GM23248 (cell line): ENCODE measurements around the gene PCBP3. TPM values are rescaled to one million over a fixed set of nuclear protein-coding genes. Genes with fewer than 3 reads are reported as not detected.
"Not testable (repeated sequence)": the region's sequence is repeated elsewhere in the genome, so short reads cannot be mapped to it uniquely, and the experiment has no call there.

ENCODE experiments used
- DNase-seq: peaks from one replicate; pipeline ENCODE4 v3.0.0-alpha.2; 2015
- H2AFZ ChIP-seq: fragments of 200-600 bp; sonication (generic); 2 replicates; pipeline ENCODE4 v1.6.1; 2016; ENCODE audit warnings: antibody characterized with exemption
- H3F3A ChIP-seq: fragments of 200-600 bp; sonication (generic); 2 replicates; pipeline ENCODE4 v1.6.1; 2016; ENCODE audit warnings: mild to moderate bottlenecking, antibody characterized with exemption, mixed run types; ENCODE audit not compliant: insufficient read depth
- H3K27ac ChIP-seq: fragments of 200-600 bp; sonication (generic); 2 replicates; pipeline ENCODE4 v1.5.1; 2016; ENCODE audit warnings: mild to moderate bottlenecking
- H3K27me3 ChIP-seq: fragments of 200-600 bp; sonication (generic); replicated peaks from 2 replicates; pipeline ENCODE4 v1.6.1; 2016; ENCODE audit warnings: mild to moderate bottlenecking; ENCODE audit not compliant: insufficient read depth
- H3K36me3 ChIP-seq: fragments of 200-600 bp; sonication (generic); 2 replicates; pipeline ENCODE4 v1.6.1; 2016; ENCODE audit warnings: low read depth, mild to moderate bottlenecking
- H3K4me1 ChIP-seq: fragments of 200-600 bp; sonication (generic); 2 replicates; pipeline ENCODE4 v1.6.1; 2016; ENCODE audit warnings: mild to moderate bottlenecking; ENCODE audit not compliant: insufficient read depth
- H3K4me2 ChIP-seq: fragments of 200-600 bp; sonication (generic); one replicate; pipeline ENCODE4 v1.6.1; 2016; ENCODE audit warnings: mild to moderate bottlenecking; ENCODE audit not compliant: unreplicated experiment
- H3K4me3 ChIP-seq: fragments of 200-600 bp; sonication (generic); 2 replicates; pipeline ENCODE4 v1.5.1; 2016; ENCODE audit warnings: mild to moderate bottlenecking
- H3K79me2 ChIP-seq: fragments of 200-600 bp; sonication (generic); 2 replicates; pipeline ENCODE4 v1.6.1; 2016; ENCODE audit warnings: mild to moderate bottlenecking; ENCODE audit not compliant: insufficient read depth
- H3K9ac ChIP-seq: fragments of 200-600 bp; sonication (generic); 2 replicates; pipeline ENCODE4 v1.6.1; 2016; ENCODE audit warnings: mild to moderate bottlenecking
- H3K9me2 ChIP-seq: fragments of 200-600 bp; sonication (generic); 2 replicates; pipeline ENCODE4 v1.6.1; 2016; ENCODE audit warnings: mixed run types, mild to moderate bottlenecking, moderate library complexity; ENCODE audit not compliant: insufficient read depth
- H3K9me3 ChIP-seq: fragments of 200-600 bp; sonication (generic); one replicate; pipeline ENCODE4 v1.6.1; 2017; ENCODE audit warnings: low read depth
- H4K20me1 ChIP-seq: fragments of 200-600 bp; sonication (generic); 2 replicates; pipeline ENCODE4 v1.6.0; 2016; ENCODE audit not compliant: insufficient read depth
- EZH2 ChIP-seq: fragments of 200-600 bp; sonication (generic); IDR thresholded peaks from 2 replicates; pipeline ENCODE4 v1.6.1; 2018; ENCODE audit warnings: antibody characterized with exemption, mild to moderate bottlenecking; ENCODE audit not compliant: insufficient read depth, poor library complexity, severe bottlenecking
- EZH2phosphoT487 ChIP-seq: fragments of 200-600 bp; sonication (generic); IDR thresholded peaks from 2 replicates; pipeline ENCODE4 v1.6.1; 2018; ENCODE audit warnings: antibody characterized with exemption, moderate library complexity, mild to moderate bottlenecking, low read depth; ENCODE audit not compliant: insufficient read depth
- WGBS, 2 experiments: methylation state at CpG; one replicate each; pipeline ENCODE4 v1.1.6; 2015 to 2017; ENCODE audit warnings: low lambda C conversion rate in 2 of 2, low coverage in 1 of 2; ENCODE audit errors: missing lambda C conversion rate in 2 of 2; 5-methylcytosine and 5-hydroxymethylcytosine counted together
- in situ Hi-C: fragments of 300-500 bp; cut with MboI; formaldehyde crosslinking; loops from 2 replicates; pipeline ENCODE4 v1.15.0; 2020
- polyA plus RNA-seq: library from polyadenylated mRNA; unstranded; fragments of >200 nt; fragmentation: Nextera tagmentation; extraction: Ambion mirVana; gene quantifications from 2 replicates; pipeline ENCODE4 v1.2.1, GENCODE V29; 2016
- total RNA-seq: library from RNA; depleted of rRNA; stranded (reverse); fragments of >200 nt; shearing (Covaris generic); gene quantifications from 2 replicates; pipeline ENCODE4 v1.2.3, GENCODE V29; 2014

PCBP3 gene
- total and polyA plus RNA-seq, 2 experiments from 2014 or later = 0.32 to 1.3 TPM

GRCh38 chr21:45893740-45894449, 250.4 kb downstream of the PCBP3 start:
- H3K36me3 ChIP-seq = no peaks in the 10 kb centered on the region
- H3K27me3 ChIP-seq = peaks cover 19% of the 10 kb centered on the region; the same call in 1 of the 2 replicates
- H3F3A ChIP-seq = no peaks in the 10 kb centered on the region
- H3K79me2 ChIP-seq = no peaks in the 10 kb centered on the region
- H2AFZ ChIP-seq = no peak overlapping the region
- peaks cover 8% of the 10 kb centered on the region for H3K4me1 ChIP-seq
- WGBS, 2 experiments = 40% methylated on average over 16 of the region's 16 CpGs
- TF ChIP-seq EZH2 (no peak), EZH2phosphoT487 (no peak)
- no peaks in the 10 kb centered on the region for H3K9me3 ChIP-seq
- H3K9ac ChIP-seq = no peak overlapping the region
- H3K27ac ChIP-seq = no peak overlapping the region
- in situ Hi-C loops = no loop called here
- H3K4me3 ChIP-seq = no peak overlapping the region
- DNase-seq = no peak
- peak overlapping the region; percentile 19 for H3K4me2 ChIP-seq
- H4K20me1 ChIP-seq = no peaks in the 10 kb centered on the region
- no peaks in the 10 kb centered on the region for H3K9me2 ChIP-seq

GRCh38 chr21:45894450-45894825, 250.9 kb downstream of the PCBP3 start:
- no peaks in the 10 kb centered on the region for H3F3A ChIP-seq
- H3K36me3 ChIP-seq = no peaks in the 10 kb centered on the region
- H3K27me3 ChIP-seq = peaks cover 19% of the 10 kb centered on the region; the same call in 1 of the 2 replicates
- no peaks in the 10 kb centered on the region for H3K9me3 ChIP-seq
- 6 to 7% methylated on average over 9 of the region's 9 CpGs for WGBS, 2 experiments
- H3K4me1 ChIP-seq = peaks cover 8% of the 10 kb centered on the region
- H3K79me2 ChIP-seq = no peaks in the 10 kb centered on the region
- peak; percentile 92 for DNase-seq
- no peak overlapping the region for H2AFZ ChIP-seq
- in situ Hi-C loops = no loop called here
- H3K9me2 ChIP-seq = no peaks in the 10 kb centered on the region
- no peak overlapping the region for H3K27ac ChIP-seq
- H3K9ac ChIP-seq = no peak overlapping the region
- peak overlapping the region; percentile 19 for H3K4me2 ChIP-seq
- TF ChIP-seq EZH2 (no peak), EZH2phosphoT487 (no peak)
- no peak overlapping the region for H3K4me3 ChIP-seq
- H4K20me1 ChIP-seq = no peaks in the 10 kb centered on the region

- in situ Hi-C loops = no loop called here
- Histone ChIP-seq H3K9me2 (no peaks in the 10 kb centered on the region), H2AFZ (no peak overlapping the region), H3K4me3 (no peak overlapping the region), H3K36me3 (no peaks in the 10 kb centered on the region), H3K27me3 (peaks cover 13% of the 10 kb centered on the region; the same call in 1 of the 2 replicates), H4K20me1 (no peaks in the 10 kb centered on the region), H3K4me2 (peak overlapping the region; percentile 19), H3K27ac (no peak overlapping the region), H3K9me3 (no peaks in the 10 kb centered on the region), H3F3A (no peaks in the 10 kb centered on the region), H3K4me1 (peaks cover 8% of the 10 kb centered on the region), H3K79me2 (no peaks in the 10 kb centered on the region), H3K9ac (no peak overlapping the region)
- 63% methylated on average over 21 to 22 of the region's 22 CpGs for WGBS, 2 experiments
- TF ChIP-seq EZH2phosphoT487 = no peak
- no peak for TF ChIP-seq EZH2
- DNase-seq = no peak
Observed at GRCh38 chr21:45894906-45895777, 251.6 kb downstream of the PCBP3 start.

- Histone ChIP-seq H3F3A (no peaks in the 10 kb centered on the region), H3K4me1 (peaks cover 8% of the 10 kb centered on the region), H3K4me2 (no peak overlapping the region), H3K9me2 (no peaks in the 10 kb centered on the region), H3K4me3 (no peak overlapping the region), H3K27ac (no peak overlapping the region), H3K9ac (no peak overlapping the region), H2AFZ (no peak overlapping the region), H3K9me3 (no peaks in the 10 kb centered on the region), H3K36me3 (no peaks in the 10 kb centered on the region), H4K20me1 (no peaks in the 10 kb centered on the region), H3K79me2 (no peaks in the 10 kb centered on the region), H3K27me3 (peaks cover 5% of the 10 kb centered on the region; the same call in 1 of the 2 replicates)
- no peak for DNase-seq
- 79 to 80% methylated on average over 11 to 17 of the region's 17 CpGs for WGBS, 2 experiments
- in situ Hi-C loops = no loop called here
- no peak for TF ChIP-seq EZH2
- no peak for TF ChIP-seq EZH2phosphoT487
Observed at GRCh38 chr21:45895778-45896370, 252.3 kb downstream of the PCBP3 start.

- 86 to 88% methylated on average over 14 to 18 of the region's 18 CpGs for WGBS, 2 experiments
- H3K27me3 ChIP-seq, H3K36me3 ChIP-seq, H3K79me2 ChIP-seq, H3K9me3 ChIP-seq, H3F3A ChIP-seq, H3K4me3 ChIP-seq, H3K9ac ChIP-seq, H3K4me1 ChIP-seq, H4K20me1 ChIP-seq, H3K4me2 ChIP-seq, DNase-seq, H2AFZ ChIP-seq, H3K9me2 ChIP-seq, H3K27ac ChIP-seq, in situ Hi-C loops: not testable (repeated sequence)
Observed at GRCh38 chr21:45896431-45896830, 252.9 kb downstream of the PCBP3 start.
